Adipose tissue (tissue), 3 donors: ENCODE data around the gene LSM14B. TPM values are rescaled to one million over a fixed set of nuclear protein-coding genes. Genes with fewer than 3 reads are reported as not detected.

Experiments
- H3K27ac ChIP-seq: one replicate; pipeline ENCODE4 v1.5.1; 2013; ENCODE audit warnings: low read depth, low read length
- WGBS, 3 donors: extraction: QIAGEN DNeasy Blood & Tissue Kit; methylation state at CpG; one replicate each; pipeline ENCODE4 v1.1.7; 2013; 5-methylcytosine and 5-hydroxymethylcytosine counted together
- polyA plus RNA-seq, 3 donors: library from polyadenylated mRNA; stranded (reverse); fragments of 200-250 nt; gene quantifications; one replicate each; pipeline ENCODE4 v1.2.3, GENCODE V29; 2013
- donor health status: healthy with polysubstance abuse.
- donor health status: Bipolar disorder and iron deficiency.
- donor health status: healthy.

The LSM14B gene
- polyA plus RNA-seq, 3 donors, result 13.9 to 18.2 (median 16.2) TPM

- 93 to 96% (median 95%) methylated on average over 20 of the region's 20 CpGs for WGBS, 3 donors
- no peak overlapping the region for H3K27ac ChIP-seq
Observed at GRCh38 chr20:62126141-62126540, 3.9 kb downstream of the LSM14B start.

GRCh38 chr20:62127799-62128198 is 5.5 kb downstream of the LSM14B start:
- no peak overlapping the region for H3K27ac ChIP-seq
- 88 to 93% (median 91%) methylated on average over 6 of the region's 6 CpGs for WGBS, 3 donors

GRCh38 chr20:62128502-62128901 is 6.2 kb downstream of the LSM14B start:
- 83 to 89% (median 85%) methylated on average over 6 of the region's 6 CpGs for WGBS, 3 donors
- H3K27ac ChIP-seq, result no peak overlapping the region

- H3K27ac ChIP-seq, result no peak overlapping the region
- WGBS, 3 donors, result 81 to 88% (median 86%) methylated on average over 20 of the region's 20 CpGs
Observed at GRCh38 chr20:62129731-62130531, 7.7 kb downstream of the LSM14B start.

GRCh38 chr20:62131560-62132320 is 9.5 kb downstream of the LSM14B start:
- WGBS, 3 donors, result 83 to 91% (median 87%) methylated on average over 25 of the region's 25 CpGs
- no peak overlapping the region for H3K27ac ChIP-seq

GRCh38 chr20:62132421-62132820 is 10.1 kb downstream of the LSM14B start:
- WGBS, 3 donors, result 69 to 92% (median 72%) methylated on average over 7 of the region's 7 CpGs
- H3K27ac ChIP-seq, result no peak overlapping the region

- WGBS, 3 donors, result 54 to 86% (median 55%) methylated on average over 29 of the region's 29 CpGs
- H3K27ac ChIP-seq, result no peak overlapping the region
Observed at GRCh38 chr20:62133051-62133845, 11.0 kb downstream of the LSM14B start.

- WGBS, 3 donors, result 81 to 91% (median 90%) methylated on average over 12 of the region's 12 CpGs
- no peak overlapping the region for H3K27ac ChIP-seq
Observed at GRCh38 chr20:62133864-62134263, 11.6 kb downstream of the LSM14B start.

GRCh38 chr20:62134735-62135231 is 12.5 kb downstream of the LSM14B start:
- 39 to 47% (median 46%) methylated on average over 11 of the region's 11 CpGs for WGBS, 3 donors
- H3K27ac ChIP-seq, result no peak overlapping the region

GRCh38 chr20:62135573-62136266 is 13.4 kb downstream of the LSM14B start:
- H3K27ac ChIP-seq, result no peak overlapping the region
- 89 to 95% (median 90%) methylated on average over 8 of the region's 8 CpGs for WGBS, 3 donors

GRCh38 chr20:62136283-62137091 is 14.2 kb downstream of the LSM14B start:
- WGBS, 3 donors, result 54 to 58% (median 56%) methylated on average over 8 of the region's 8 CpGs
- H3K27ac ChIP-seq, result no peak overlapping the region

- 72 to 74% (median 73%) methylated on average over 6 of the region's 6 CpGs for WGBS, 3 donors
- H3K27ac ChIP-seq, result no peak overlapping the region
Observed at GRCh38 chr20:62137092-62137384, 14.8 kb downstream of the LSM14B start.

GRCh38 chr20:62137478-62138203 is 15.4 kb downstream of the LSM14B start:
- no peak overlapping the region for H3K27ac ChIP-seq
- WGBS, 3 donors, result 75 to 86% (median 83%) methylated on average over 8 of the region's 8 CpGs

GRCh38 chr20:62138204-62138543 is 15.9 kb downstream of the LSM14B start:
- 85 to 93% (median 86%) methylated on average over 11 of the region's 11 CpGs for WGBS, 3 donors
- no peak overlapping the region for H3K27ac ChIP-seq

- WGBS, 3 donors, result 88 to 96% (median 91%) methylated on average over 10 of the region's 10 CpGs
- no peak overlapping the region for H3K27ac ChIP-seq
Observed at GRCh38 chr20:62138912-62139311, 16.6 kb downstream of the LSM14B start.

GRCh38 chr20:62139636-62140035 is 17.4 kb downstream of the LSM14B start:
- no peak overlapping the region for H3K27ac ChIP-seq
- 85 to 91% (median 90%) methylated on average over 13 of the region's 13 CpGs for WGBS, 3 donors

- WGBS, 3 donors, result 83 to 88% (median 86%) methylated on average over 7 of the region's 7 CpGs
- no peak overlapping the region for H3K27ac ChIP-seq
Observed at GRCh38 chr20:62141043-62141396, 18.7 kb downstream of the LSM14B start.
